GM12878 (cell line): ENCODE data around the gene PCSK9.

Experiments
- CTCF ChIP-seq, 3 experiments: IDR thresholded peaks in 2 of 3; conservative IDR thresholded peaks in 1 of 3; 2 replicates each; pipeline ENCODE4 v1.5.1; 2011; ENCODE audit warnings: low read depth in 3 of 3, low read length in 3 of 3, mild to moderate bottlenecking in 3 of 3, control low read depth in 2 of 3, moderate library complexity in 2 of 3, inconsistent platforms in 1 of 3, mixed read lengths in 1 of 3; ENCODE audit not compliant: control insufficient read depth in 2 of 3, insufficient read depth in 1 of 3; ENCODE audit errors: extremely low read depth in 1 of 3
- EGR1 ChIP-seq, 2 experiments: IDR thresholded peaks; 1 replicate in 1 of 2; 2 replicates in 1 of 2; pipeline ENCODE4 v1.6.1; 2011 to 2012; ENCODE audit warnings: low read depth in 2 of 2, low read length in 2 of 2, borderline replicate concordance in 1 of 2, mild to moderate bottlenecking in 1 of 2, moderate library complexity in 1 of 2
- ETV6 ChIP-seq, 2 experiments: fragments of 450-650 bp in 1 of 2; IDR thresholded peaks in 1 of 2; conservative IDR thresholded peaks in 1 of 2; 2 replicates each; pipeline ENCODE4 v1.6.1; 2014; ENCODE audit warnings: antibody characterized with exemption in 1 of 2, borderline replicate concordance in 1 of 2, low read depth in 1 of 2, mild to moderate bottlenecking in 1 of 2, moderate library complexity in 1 of 2
- NBN ChIP-seq: fragments of 450-650 bp; IDR thresholded peaks from 2 replicates; pipeline ENCODE4 v1.6.1; 2016
- POLR2A ChIP-seq: IDR thresholded peaks from 2 replicates; pipeline ENCODE4 v1.6.1; 2011; ENCODE audit warnings: low read depth, mild to moderate bottlenecking, low read length
- TAF1 ChIP-seq: IDR thresholded peaks from 2 replicates; pipeline ENCODE4 v1.6.1; 2011; ENCODE audit warnings: mild to moderate bottlenecking, low read depth, low read length, borderline replicate concordance
- ZBED1 ChIP-seq: IDR thresholded peaks from 2 replicates; pipeline ENCODE4 v1.6.1; 2016; ENCODE audit warnings: borderline replicate concordance
- ZNF384 ChIP-seq: IDR thresholded peaks from 2 replicates; pipeline ENCODE4 v1.6.1; 2012; ENCODE audit warnings: low read depth, mild to moderate bottlenecking, low read length, improper control_type of control experiment, borderline replicate concordance

- TF ChIP-seq ZBED1 (no peak), POLR2A (no peak), ZNF384 (no peak), TAF1 (no peak), ETV6 (conservative IDR thresholded peaks at IDR 0.05 in 1 of 2, IDR thresholded peaks at IDR 0.05 in 1 of 2; ENCODE audit: borderline replicate concordance in 1 of 2, low read depth in 1 of 2) (no peak), EGR1 (IDR thresholded peaks at IDR 0.05; ENCODE audit: borderline replicate concordance in 1 of 2, low read depth in 2 of 2, low read length in 2 of 2) (no peak), CTCF (IDR thresholded peaks at IDR 0.05 in 2 of 3, conservative IDR thresholded peaks at IDR 0.05 in 1 of 3; ENCODE audit: control insufficient read depth in 2 of 3, extremely low read depth in 1 of 3, insufficient read depth in 1 of 3, low read depth in 3 of 3, low read length in 3 of 3) (no peak), NBN (no peak)
These were observed 42.6 kb downstream of the PCSK9 start for GRCh38 chr1:55081905-55082296.
